Measurements from ENCODE around the gene DPH6. TPM values are rescaled to one million over a fixed set of nuclear protein-coding genes. Genes with fewer than 3 reads are reported as not detected.

DPH6 gene
- total RNA-seq, 1 donor from 2014 or later, result 41.1 TPM

DNA sequence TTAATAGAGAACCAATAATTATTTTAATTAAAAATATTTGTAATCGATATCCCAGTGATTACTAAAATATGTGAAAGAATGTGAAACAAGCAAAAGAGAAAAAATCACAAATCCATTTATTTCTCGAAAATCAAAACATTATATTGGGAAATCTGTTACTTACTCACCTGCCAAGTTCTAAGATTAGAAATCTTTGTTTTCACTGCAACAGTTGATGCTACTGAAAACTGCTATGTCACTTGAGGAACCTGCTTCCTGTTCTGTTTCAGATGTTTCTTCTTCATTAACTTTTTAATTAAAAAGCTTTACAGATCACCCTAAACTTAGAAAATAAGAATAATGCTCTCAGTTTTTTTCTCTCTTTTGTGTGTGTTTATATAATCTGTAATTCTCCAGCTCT is 13.7 kb upstream of the DPH6 start:
- H3K4me1 ChIP-seq, result no peaks in the 10 kb centered on the region
- no peak overlapping the region for H3K27ac ChIP-seq
- TF ChIP-seq, protein P1, sequence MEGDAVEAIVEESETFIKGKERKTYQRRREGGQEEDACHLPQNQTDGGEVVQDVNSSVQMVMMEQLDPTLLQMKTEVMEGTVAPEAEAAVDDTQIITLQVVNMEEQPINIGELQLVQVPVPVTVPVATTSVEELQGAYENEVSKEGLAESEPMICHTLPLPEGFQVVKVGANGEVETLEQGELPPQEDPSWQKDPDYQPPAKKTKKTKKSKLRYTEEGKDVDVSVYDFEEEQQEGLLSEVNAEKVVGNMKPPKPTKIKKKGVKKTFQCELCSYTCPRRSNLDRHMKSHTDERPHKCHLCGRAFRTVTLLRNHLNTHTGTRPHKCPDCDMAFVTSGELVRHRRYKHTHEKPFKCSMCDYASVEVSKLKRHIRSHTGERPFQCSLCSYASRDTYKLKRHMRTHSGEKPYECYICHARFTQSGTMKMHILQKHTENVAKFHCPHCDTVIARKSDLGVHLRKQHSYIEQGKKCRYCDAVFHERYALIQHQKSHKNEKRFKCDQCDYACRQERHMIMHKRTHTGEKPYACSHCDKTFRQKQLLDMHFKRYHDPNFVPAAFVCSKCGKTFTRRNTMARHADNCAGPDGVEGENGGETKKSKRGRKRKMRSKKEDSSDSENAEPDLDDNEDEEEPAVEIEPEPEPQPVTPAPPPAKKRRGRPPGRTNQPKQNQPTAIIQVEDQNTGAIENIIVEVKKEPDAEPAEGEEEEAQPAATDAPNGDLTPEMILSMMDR (IDR thresholded peaks at IDR 0.05), result no peak
- TF ChIP-seq EZH2 (IDR thresholded peaks at IDR 0.05) (no peak), EZH2phosphoT487 (IDR thresholded peaks at IDR 0.05) (no peak)
- H4K20me1 ChIP-seq (ENCODE audit: low read depth), result no peaks in the 10 kb centered on the region
- H3K27me3 Mint-ChIP-seq (ENCODE audit: insufficient read depth, low read depth), result no peaks in the 10 kb centered on the region
- no peak overlapping the region for H3K9ac ChIP-seq
- H3K4me3 Mint-ChIP-seq, result no peak overlapping the region
- no peaks in the 10 kb centered on the region for H3K36me3 ChIP-seq
- H3K9me3 Mint-ChIP-seq, result no peaks in the 10 kb centered on the region
- no peaks in the 10 kb centered on the region for H3K9me3 ChIP-seq (ENCODE audit: low read depth)
- H3K27me3 ChIP-seq, result no peaks in the 10 kb centered on the region
- no peak for DNase-seq (ENCODE audit: low spot score)
- no peak overlapping the region for H3K4me2 ChIP-seq
- H3K4me3 ChIP-seq, result no peak overlapping the region
- H3F3A ChIP-seq (ENCODE audit: low read depth), result no peaks in the 10 kb centered on the region
- H2AFZ ChIP-seq (replicated peaks), result no peak overlapping the region
- H3K4me1 Mint-ChIP-seq, result no peaks in the 10 kb centered on the region
- H3K79me2 ChIP-seq (ENCODE audit: low read depth), result no peaks in the 10 kb centered on the region
- H3K36me3 Mint-ChIP-seq, result no peaks in the 10 kb centered on the region
- H3K27ac Mint-ChIP-seq, result no peak overlapping the region

- no peak overlapping the region for H3K4me2 ChIP-seq
- no peaks in the 10 kb centered on the region for H3K9me3 Mint-ChIP-seq
Measured at GRCh38 chr15:35557544-35557943, 11.6 kb upstream of the DPH6 start.

DNA sequence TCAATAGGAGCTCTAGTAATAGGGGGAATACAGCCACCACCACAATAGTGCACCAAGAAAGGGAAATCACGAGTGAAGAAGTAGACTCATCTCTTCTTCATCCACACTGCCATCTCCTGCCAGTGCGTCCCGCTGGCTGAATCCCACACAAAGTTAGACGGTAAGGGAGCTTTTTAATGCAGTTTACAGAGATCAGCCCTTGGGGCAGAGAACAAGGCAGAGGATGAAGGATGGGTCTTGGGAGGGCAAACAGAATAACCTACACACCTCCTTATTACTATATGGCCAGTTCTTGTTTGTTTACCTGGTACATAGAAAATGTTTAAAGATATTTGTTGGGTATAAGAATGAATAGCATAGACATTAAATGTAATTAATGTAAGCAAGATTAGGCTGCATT is 11.0 kb upstream of the DPH6 start:
- Histone ChIP-seq H3K9ac (no peak overlapping the region), H3K27me3 (no peaks in the 10 kb centered on the region), H3K36me3 (no peaks in the 10 kb centered on the region), H2AFZ (replicated peaks) (no peak overlapping the region), H3K9me3 (ENCODE audit: low read depth) (no peaks in the 10 kb centered on the region), H3K4me3 (no peak overlapping the region), H3K27ac (no peak overlapping the region), H3K4me2 (no peak overlapping the region), H3F3A (ENCODE audit: low read depth) (no peaks in the 10 kb centered on the region), H3K4me1 (peaks cover 7% of the 10 kb centered on the region), H4K20me1 (ENCODE audit: low read depth) (no peaks in the 10 kb centered on the region), H3K79me2 (ENCODE audit: low read depth) (no peaks in the 10 kb centered on the region)
- Mint-ChIP-seq H3K27me3 (ENCODE audit: insufficient read depth, low read depth) (no peaks in the 10 kb centered on the region), H3K4me1 (no peaks in the 10 kb centered on the region), H3K4me3 (no peak overlapping the region), H3K27ac (no peak overlapping the region), H3K9me3 (no peaks in the 10 kb centered on the region), H3K36me3 (no peaks in the 10 kb centered on the region)
- DNase-seq (ENCODE audit: low spot score), result no peak
- TF ChIP-seq EZH2 (IDR thresholded peaks at IDR 0.05), result no peak
- TF ChIP-seq EZH2phosphoT487 (IDR thresholded peaks at IDR 0.05), result no peak
- TF ChIP-seq, protein P1 (IDR thresholded peaks at IDR 0.05), result no peak

More at GRCh38 chr15:35557544-35557943, 11.6 kb upstream of the DPH6 start:
- no peaks in the 10 kb centered on the region for H3K27me3 Mint-ChIP-seq (ENCODE audit: insufficient read depth, low read depth)
- no peaks in the 10 kb centered on the region for H3K36me3 Mint-ChIP-seq
- no peaks in the 10 kb centered on the region for H4K20me1 ChIP-seq (ENCODE audit: low read depth)
- H3F3A ChIP-seq (ENCODE audit: low read depth), result no peaks in the 10 kb centered on the region
- no peak overlapping the region for H3K9ac ChIP-seq
- TF ChIP-seq EZH2phosphoT487 (IDR thresholded peaks at IDR 0.05), result no peak
- TF ChIP-seq, protein P1 (IDR thresholded peaks at IDR 0.05), result no peak
- no peak for TF ChIP-seq EZH2 (IDR thresholded peaks at IDR 0.05)
- peaks cover 2% of the 10 kb centered on the region for H3K4me1 ChIP-seq
- H3K27me3 ChIP-seq, result no peaks in the 10 kb centered on the region
- H3K27ac ChIP-seq, result no peak overlapping the region
- no peak overlapping the region for H2AFZ ChIP-seq (replicated peaks)
- DNase-seq (ENCODE audit: low spot score), result no peak
- H3K36me3 ChIP-seq, result no peaks in the 10 kb centered on the region
- H3K4me3 ChIP-seq, result no peak overlapping the region
- no peaks in the 10 kb centered on the region for H3K9me3 ChIP-seq (ENCODE audit: low read depth)
- H3K4me1 Mint-ChIP-seq, result no peaks in the 10 kb centered on the region
- no peak overlapping the region for H3K27ac Mint-ChIP-seq
- H3K79me2 ChIP-seq (ENCODE audit: low read depth), result no peaks in the 10 kb centered on the region
- no peak overlapping the region for H3K4me3 Mint-ChIP-seq
